Activated T-cell treated with anti-CD3 and anti-CD28 coated beads for 48 hours (primary cell): Measurements from ENCODE around the gene SOCS3.

Experiments
- DNase-seq: peaks from one replicate; pipeline ENCODE4 v3.0.0-alpha.2; 2020; ENCODE audit warnings: low read depth

The SOCS3 gene

GRCh38 chr17:78367193-78367592 is 7.3 kb upstream of the SOCS3 start:
- DNase-seq, result no peak

GRCh38 chr17:78366109-78366848 is 6.4 kb upstream of the SOCS3 start:
- no peak for DNase-seq

DNA sequence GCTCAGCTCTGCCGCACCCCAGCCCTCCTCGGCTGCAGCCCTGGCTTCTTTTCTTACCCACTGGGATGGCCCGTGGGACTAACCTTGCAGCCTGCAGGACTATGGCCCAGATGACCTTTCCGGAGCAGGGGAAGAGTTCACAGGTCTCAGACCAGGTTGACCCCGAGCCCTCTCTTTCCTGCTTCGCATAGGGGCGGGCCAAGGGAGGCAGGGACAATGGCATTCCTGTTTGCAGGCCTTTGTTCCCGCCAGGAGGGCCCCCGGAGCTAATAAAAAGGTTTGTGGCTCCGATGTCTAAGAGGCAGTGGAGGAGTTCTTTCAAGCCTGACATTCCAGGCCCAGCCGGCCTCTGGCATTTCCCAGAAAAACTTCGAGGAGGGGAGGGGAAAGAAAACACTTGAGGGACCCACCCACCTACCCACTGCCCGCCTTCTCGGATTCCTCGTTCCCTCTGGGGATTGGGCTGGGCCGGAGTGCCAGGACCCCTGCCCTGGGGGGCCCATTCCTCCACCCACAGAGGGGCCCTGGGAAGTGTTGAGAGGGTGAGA is 5.8 kb upstream of the SOCS3 start:
- no peak for DNase-seq

DNA sequence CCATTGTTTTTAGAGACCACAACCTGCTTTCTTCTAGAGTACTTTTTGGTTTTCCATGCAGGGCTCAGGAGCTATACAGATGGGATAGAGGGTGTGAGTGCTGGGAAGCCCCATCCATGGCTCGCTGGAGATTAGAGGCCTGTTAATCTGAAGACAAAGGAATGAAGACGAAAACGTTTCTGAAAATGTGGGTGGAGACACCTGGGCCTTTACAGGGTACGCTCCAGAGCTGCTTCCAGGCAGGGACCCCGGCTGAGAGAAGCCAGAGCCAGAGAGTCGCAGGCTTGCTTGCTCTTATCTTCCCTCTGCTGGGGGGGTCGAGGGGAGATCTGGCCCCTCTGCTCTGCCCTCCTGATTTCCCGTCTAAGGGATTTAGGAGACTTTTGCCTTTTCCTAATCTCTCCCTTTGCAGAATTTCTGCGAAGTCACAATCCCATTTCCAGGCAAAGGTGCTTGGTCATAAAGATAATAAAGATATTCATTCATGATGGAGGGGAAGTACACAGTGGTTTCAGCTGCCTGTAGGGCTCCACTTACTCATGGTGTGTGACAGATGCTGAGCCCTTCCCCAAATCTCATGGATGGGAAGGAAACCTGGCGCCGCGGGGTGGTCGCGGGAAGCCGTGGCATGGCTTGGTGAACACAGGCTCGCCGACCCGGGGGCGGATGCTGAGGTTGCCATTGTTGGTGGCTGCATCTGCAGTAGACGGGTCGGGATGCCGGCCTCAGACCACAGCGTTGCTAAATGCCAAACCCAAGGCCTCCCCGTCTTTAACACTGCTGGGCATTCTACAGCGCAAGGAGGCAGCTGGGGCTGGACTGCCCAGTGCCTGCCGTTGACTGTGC is 4.8 kb upstream of the SOCS3 start:
- DNase-seq, result no peak

DNA sequence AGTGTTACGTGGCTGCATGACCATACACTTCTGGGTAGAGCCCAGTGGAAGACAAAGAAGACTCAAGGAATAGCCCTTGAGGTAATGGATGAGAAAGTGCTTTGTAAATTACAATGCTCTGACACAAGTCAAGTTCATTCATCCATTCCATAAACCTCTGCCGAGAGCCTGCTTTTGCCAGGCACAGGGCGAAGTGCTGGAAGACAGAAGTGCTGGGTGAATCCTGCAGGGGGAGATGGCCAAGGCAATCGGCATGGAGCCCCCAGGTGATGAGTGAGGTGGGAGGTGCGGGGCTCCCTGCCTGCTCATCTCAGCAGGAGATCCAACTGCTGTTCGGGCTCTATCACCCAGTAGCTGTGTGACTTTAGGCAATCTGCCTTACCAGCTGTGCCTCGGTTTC is 2.8 kb upstream of the SOCS3 start:
- DNase-seq, result no peak

DNA sequence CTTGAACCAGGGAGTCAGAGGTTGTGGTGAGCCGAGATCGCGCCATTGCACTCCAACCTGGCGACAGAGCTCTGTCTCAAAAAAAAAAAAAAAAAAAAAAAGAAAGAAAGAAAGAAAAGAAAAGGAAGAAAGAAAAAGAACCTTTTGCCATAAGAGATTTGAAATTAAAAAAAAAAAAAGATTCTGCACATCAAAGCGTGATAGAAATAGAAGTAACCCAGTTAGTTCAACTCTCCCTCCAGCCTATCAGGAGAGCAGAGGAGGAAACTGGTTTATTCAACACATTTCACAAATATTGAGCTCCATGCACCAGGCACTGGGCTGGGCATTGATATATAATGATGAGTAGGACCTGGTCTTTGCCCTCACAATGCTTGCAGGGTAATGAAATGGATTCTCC is 2.4 kb upstream of the SOCS3 start:
- DNase-seq, result no peak

DNA sequence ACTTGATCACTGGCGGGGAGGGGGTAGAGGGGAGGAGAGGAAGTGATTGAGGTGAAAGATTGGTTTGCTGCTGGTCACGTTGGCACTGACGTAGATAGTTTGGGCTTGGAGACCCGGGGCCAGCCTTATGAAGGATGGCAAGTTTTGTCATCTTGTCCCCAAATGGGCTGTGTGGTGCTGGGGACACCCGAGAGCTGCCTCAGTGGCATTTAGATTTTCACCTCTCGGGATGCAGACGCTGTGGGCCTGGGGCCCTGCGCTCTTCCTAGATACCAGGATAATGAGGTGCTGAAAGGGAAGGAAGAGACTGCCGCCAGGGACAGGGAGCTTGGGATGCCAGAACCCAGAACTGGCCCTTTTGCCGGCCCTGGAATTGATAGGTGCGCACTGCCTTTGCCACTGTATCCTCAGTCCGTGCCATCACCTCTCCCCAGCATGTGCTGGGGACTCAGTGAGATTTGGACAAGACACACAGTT is 1.4 kb upstream of the SOCS3 start:
- no peak for DNase-seq

DNA sequence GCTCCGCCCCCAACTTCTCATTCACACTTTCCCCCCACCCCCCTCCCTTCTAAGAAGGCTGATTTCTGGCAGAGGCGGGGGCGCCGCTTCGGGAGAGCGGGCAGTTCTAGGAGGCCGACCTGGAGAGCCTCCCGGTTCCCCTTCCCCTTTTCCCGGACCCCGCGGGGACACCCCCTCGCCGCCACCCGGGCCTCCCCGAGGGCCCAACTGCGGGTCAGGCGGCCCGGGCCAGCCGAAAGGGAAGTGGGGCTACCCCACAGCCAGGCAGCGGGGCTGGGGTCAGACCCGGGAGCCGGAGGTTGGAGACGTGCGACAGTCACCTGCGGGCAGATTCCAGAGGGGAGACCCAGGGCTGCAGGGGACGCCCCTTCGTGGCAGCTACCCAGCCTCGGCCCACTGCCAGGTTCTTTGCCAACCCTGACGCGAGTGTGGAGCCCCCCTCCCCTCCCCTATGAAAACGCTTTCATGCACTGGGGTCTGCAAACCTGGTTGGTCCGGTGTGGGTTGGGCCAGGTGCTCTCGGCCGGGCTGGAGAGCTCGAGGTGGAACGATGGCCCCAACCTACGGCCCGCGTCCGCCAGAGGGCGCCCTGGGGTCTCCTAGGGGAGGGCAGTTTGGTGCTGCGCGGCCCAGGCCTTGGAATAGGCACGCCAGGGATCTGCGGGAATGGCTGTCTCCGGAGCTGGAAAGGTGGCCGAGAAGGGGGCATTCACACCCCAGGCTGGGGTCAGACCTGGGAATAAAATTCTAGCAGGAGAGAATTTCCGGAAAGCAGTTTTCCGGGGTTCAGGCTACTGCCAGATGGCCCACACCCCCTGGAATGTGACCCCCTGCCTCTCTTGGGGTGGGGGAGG is 721 bp upstream of the SOCS3 start:
- DNase-seq, result peak; percentile 93

GRCh38 chr17:78359321-78359996 is 418 bp downstream of the SOCS3 start:
- no peak for DNase-seq

GRCh38 chr17:78358538-78359320 is 1.1 kb downstream of the SOCS3 start:
- DNase-seq, result no peak

GRCh38 chr17:78357672-78358537 is 2.0 kb downstream of the SOCS3 start:
- DNase-seq, result no peak

- DNase-seq, result no peak
Measured at GRCh38 chr17:78357177-78357586, 2.7 kb downstream of the SOCS3 start.

DNA sequence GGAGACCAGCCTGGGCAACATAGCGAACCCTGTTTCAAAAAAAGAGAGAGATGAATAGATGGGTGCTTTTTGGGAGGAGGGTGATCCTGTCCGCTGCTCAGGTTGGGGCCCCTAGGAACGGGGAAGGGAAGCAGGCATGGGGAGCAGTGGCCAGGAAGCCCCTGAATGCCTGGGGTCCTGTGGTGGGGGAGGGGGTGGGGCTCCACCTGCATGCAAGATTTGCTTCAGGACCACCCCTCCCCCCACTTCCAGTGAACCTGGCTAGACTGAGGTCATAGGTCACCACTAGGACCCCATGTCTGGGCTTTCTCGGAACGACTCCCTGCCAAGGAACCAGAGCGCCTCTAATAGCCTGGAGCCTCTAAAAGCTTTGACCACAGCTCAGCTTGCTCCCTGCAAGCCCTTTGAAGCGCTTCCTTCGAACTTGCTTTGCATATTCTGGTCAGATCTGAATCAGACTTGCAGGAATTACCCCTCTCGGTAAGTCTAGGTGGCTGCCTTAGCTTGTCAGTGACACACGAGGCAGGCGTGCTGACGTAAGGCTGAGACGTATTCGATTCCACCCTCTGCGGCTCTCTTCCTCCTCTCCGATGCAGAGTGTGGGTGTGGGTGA is 3.7 kb downstream of the SOCS3 start:
- DNase-seq, result peak; percentile 83

- no peak for DNase-seq
Measured at GRCh38 chr17:78355701-78356100, 4.2 kb downstream of the SOCS3 start.

DNA sequence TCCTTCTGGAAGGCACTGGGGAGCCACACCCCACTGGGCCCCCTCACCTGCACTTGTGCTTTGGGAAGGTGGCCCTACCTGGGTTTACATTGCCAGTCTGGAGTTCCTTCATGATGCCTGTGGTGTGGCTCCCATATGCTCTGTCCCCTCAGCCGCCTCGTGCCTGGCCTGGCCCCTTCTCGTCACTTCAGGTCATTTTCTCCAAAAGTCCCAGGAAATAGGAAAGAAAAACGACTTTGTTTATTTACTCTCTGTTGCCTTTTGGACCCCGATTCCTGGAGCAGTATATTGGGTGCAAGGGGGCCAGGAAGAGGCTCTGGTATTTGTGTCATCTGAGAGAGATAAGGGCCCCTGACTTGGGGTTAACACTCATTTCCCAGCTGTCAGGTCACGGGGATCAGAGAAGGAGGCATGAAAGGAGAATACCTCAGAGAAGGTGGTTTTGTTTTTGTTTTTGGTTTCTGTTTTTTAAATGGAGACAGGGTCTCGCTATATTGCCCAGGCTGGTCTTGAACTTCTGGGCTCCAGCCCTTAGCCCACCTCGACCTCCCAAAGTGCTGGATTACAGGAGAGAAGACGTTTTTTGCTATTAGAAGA is 4.7 kb downstream of the SOCS3 start:
- DNase-seq, result no peak

GRCh38 chr17:78353834-78354233 is 6.0 kb downstream of the SOCS3 start:
- no peak for DNase-seq

DNA sequence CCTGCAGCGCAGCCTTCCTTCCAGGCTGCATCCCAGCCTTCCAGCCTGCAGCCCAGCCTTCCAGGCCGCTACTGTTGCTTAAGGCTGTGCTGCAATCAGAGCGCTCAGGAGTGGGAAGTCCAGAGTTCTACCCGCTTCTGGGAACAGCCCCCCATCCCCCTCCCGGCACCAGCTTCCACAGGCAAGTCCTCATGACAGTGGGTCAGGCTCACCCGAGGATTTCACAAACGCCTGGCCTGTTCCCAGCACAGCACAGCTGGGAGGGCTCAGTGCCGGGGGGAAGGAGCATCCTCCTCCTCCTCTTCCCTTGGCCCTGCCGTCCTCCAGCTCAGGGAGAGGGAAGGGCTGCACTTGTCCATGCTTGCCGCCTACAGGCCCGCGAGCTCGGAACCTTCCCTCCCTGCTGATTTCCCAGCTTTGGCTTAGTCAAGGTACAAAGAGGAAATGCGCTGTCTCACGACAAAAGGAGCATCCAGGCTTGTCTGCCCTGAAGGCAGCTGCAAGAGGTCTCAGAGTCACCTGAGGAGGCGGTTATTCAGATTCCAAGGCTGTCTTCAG is 8.3 kb downstream of the SOCS3 start:
- no peak for DNase-seq

- DNase-seq, result no peak
Measured at GRCh38 chr17:78349891-78350642, 9.8 kb downstream of the SOCS3 start.
